Measurements from ENCODE around the gene TIGD6.

- TF ChIP-seq POLR2A (IDR thresholded peaks at IDR 0.05) = no peak
- no peak for TF ChIP-seq CTCF (IDR thresholded peaks at IDR 0.05)
Measured at GRCh38 chr5:150042459-150042858, 42.0 kb upstream of the TIGD6 start.
